GM03348 (cell line): Measurements from ENCODE around the gene GABBR1.
A peak's percentile ranks its signal among the peaks of the same experiment; 100 is the strongest.

Experiments
- DNase-seq: peaks from one replicate; pipeline ENCODE4 v3.0.0; 2012; ENCODE audit warnings: low spot score

Gene GABBR1

DNA sequence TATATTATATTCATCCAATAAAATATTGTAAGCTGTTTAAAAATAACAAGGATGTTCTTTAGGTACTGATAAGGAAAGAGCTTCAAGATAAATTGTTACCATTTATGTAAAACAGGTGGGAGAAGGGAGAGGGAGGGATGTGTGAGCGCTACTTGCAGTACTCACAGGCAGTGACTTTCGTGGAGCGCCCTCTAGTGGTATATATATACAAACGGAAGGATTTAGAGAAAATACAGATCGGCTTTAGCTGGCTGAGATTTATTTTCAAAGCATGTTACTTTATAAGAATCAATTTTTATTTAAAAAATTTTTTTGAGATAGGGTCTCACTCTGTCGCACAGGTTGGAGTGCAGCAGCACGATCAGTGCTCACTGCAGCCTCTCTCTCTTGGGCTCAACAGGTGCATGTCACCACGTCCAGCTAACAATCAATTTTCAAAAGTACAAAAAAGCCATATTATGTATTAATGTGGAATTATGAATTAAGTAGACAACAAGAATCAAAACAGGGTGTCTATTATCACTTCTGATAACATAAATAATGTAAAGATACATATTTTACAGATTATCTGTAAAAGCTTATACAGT lies 20.6 kb upstream of the GABBR1 start:
- DNase-seq: peak; percentile 76

GRCh38 chr6:29652198-29652584 lies 19.2 kb upstream of the GABBR1 start:
- DNase-seq: no peak

GRCh38 chr6:29651413-29652197 lies 18.6 kb upstream of the GABBR1 start:
- peak; percentile 63 for DNase-seq

GRCh38 chr6:29649701-29650673 lies 17.0 kb upstream of the GABBR1 start:
- peak; percentile 96 for DNase-seq

GRCh38 chr6:29647927-29648642 lies 15.1 kb upstream of the GABBR1 start:
- DNase-seq: peak; percentile 44

DNA sequence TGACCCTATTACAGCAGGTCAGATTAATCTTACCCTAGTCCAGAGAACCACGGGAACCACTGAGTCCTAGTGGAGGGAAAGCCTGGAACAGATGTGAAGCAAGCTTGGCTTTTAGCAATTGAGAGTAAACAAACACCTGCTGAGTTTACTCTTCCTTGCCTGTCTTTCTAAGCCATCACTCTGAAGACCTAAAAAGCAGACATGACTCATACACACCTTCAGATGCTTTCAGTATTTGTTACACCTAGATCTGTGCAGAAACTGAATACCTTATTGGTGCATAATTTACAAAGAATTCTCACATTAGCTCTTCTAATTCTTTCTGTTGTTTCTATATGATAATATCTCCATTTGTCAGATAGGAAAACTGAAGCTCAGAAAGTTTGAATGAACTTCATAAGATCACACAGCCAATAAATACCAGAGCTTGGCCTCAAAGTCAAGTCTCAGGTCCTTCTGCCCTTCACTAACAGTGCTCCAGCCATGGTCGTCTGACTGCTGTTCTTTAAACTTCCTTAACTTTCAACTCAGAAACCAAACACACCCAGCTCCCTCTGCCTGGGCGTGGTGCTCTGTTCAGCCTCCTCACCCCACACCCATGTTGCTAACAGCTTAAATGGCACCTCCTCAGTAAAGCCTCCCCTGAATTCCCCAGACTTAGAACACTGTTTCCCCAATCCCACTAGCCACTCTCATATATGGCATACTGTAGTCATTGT lies 8.6 kb upstream of the GABBR1 start:
- no peak for DNase-seq

GRCh38 chr6:29637247-29637646 lies 4.3 kb upstream of the GABBR1 start:
- no peak for DNase-seq

DNA sequence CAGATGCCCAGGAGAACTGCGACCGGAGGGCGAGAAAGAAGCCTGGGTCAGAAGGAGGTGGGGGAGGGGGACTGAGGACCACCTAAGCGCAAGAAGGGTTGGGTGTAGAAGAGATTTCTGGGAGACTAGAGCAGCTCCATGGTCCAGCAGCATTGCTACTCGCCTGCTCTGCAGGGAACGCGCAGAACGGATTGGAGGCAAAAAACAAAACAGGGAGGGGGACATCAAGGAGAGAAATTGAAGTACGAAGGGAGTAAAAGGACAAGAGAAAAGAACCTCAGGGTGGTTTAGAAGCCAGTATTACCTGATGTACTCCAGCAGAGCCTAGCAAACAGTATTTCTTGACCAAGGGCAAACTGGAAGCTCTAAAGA lies 537 bp upstream of the GABBR1 start:
- DNase-seq: no peak

DNA sequence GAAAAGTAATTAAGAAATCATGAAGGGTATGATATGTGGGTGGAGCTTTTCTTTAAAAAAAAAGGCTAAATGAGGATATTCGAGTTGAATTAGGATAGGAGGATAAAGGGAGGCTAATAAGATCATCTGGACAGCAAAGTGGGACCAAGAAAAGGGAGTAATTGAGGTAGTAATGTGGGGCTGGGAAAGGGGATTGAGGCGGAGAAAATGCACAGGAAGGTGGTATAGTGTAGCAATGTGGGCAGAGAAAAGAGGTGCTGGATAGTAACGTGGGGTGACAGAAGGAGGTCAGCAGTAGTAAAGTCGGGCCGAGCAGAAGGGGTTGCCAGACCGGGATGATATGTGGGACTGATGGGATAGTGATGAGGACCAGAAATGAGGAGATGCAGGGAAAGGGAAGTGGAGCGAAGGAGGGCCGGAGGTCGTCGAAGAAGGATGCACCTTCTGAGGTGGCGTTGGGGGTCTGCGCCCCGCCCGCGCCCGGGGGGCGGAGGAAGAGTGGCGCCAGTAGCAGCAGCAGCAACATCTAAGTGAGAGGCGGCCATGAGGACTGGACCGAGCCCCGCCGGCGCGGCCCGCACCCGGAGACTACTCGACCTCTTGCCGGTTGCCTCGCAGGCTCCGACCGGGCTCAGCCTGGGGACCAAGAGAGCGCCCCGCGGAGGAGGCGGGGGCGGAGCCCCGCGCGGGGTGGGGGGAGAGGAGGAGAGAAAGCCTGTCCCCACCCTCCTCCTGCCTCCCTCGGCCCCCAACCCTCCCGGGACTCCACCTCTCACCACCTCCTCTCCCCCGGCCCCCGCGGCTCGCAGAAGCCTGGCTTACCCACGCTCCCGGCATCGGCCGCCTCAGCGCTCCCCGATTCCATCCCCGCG lies 887 bp downstream of the GABBR1 start:
- DNase-seq: peak; percentile 86

DNA sequence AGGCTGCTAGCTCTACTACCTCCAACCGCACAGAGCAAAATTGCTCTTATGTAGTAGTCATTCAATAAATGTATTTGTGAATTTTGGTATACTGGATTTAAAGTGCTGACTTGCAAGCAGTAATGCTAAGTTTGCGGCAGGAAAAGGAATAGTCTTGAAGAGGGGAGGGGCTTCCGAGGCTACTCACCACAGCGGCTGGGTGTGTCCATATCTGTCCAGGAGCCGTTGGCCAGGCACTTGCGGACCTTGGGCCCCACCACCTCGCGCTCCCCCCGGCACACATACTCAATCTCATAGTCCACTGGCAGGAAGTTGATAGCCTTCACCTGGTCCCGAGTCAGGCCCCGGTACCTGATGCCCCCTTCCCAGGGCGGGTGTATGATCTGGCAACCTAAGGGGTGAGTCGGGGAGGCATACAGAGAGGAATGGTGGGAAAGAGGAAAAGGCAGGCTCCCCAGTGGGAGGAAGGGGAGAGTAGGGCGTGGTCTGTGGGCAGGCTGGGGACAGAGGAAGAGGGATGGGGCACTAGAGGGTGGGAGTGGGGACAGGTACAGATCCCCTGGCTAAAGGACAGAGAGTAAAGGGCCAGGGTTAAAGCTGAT lies 1.7 kb downstream of the GABBR1 start:
- no peak for DNase-seq

DNA sequence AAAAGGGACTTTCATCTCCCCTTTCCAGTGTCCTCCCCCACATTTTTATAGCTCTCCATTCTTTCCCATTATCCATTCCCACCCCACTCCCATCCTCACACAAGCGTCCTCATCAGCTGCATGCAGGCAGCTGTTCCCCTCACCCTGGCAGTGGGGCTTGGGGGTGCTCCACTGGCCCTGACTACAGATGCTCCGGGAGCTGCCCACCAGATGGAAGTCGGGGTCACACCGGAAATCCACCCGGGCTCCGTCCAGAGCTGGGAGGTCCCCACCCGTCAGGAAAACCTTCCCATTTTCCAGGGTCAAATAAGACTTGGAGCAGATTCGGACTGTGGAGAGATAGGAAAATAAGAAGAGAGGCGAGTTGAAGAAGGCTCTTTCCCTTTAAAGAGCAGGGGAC lies 2.7 kb downstream of the GABBR1 start:
- DNase-seq: no peak

DNA sequence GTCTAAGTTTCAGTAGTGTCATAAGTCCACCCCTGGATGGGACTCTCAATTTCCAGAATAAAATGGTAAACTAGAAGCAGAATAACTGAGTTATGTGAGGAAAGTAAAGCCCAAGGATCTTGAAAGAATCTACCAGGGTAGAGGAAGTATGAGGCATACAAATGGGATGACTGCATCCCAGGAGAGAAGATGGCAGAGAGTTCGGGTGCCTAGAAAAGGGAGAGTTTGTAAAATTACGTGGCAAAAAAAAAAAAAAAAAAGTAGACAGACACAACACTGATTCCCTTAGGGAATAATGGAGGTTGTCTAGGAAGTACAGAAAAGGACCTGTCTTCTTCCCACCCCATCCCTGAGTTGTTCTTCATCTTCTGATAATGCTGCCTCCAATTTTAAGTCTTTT lies 3.4 kb downstream of the GABBR1 start:
- no peak for DNase-seq

DNA sequence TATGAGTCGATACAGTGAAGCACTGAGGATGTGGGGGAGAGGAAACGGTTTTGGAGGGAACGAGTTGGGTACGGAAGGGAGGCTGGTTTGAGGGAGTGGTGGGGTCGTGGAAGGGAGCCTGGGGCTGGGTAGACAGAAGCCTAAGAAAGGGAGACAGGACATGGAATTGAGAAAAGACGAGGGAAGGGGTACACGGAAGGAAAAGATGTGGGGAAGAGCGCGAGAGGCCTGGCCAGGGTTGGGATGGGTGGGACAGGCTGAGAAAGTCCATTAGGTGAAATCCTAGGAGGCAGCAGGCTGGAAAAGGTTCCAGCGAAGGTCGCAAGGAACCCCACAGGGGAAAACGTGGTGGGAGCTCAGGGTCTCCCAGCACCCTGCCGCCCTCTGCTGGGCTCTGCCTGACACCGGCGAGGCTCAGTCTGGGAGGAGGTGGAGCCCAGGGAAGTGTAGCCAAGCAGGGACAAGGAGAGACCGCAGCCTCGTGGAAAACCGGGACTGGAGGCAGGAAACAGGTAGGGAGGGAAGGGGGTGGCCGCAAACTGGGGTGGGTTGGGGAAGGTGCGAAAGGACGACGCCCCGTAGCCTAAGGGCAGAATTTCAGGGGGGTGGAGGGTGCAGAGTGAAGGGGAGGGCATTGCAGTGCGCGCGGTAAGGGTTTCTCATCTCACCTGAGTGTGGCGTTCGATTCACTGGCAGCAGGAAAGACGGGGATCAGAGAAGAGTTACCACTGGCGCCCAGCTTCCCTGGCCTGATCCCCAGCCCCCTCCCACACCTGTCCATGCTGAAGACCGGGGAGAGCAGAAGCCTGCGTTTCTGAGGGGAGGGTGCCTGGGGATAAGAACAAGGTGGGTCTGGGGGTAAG lies 4.3 kb downstream of the GABBR1 start:
- DNase-seq: peak; percentile 91

- DNase-seq: peak; percentile 94
Measured at GRCh38 chr6:29627755-29628418, 5.1 kb downstream of the GABBR1 start.

DNA sequence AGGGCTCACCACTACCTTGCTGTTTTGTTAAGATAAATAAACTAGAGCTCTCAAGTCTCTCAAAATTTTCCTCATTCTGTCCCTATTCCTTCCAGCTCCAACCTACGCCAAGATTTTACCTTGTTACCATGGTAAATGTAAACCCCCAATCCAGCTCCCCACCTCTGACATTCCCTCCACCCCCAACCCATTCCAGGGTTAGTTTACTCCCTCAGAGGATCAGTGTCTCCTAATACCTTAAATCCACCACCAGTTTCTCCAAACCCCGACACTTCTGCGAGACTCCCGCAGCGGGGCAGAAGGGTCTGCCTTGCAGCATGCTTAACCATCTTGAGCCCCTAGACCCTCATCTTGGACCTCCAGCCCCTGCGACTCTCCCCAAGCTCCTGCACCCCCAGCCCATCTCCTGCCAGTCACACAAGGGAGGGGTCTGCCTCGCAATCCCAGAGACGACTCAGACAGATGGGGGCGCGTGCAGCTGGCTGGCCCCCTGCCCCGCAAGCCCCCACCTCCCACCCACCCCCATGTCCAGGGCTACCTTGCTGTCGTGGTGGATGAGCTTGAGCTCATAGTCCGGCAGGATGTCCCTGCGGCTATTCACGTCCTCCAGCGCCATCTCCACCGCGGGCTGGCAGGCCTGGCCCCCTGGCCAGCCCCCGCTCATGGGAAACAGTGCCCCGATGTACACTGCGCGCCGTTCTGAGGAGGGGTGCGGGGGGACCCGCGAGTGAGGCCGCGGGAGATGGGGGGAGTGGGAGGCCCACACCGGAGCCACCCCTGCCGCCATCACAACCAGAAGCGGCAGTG lies 5.8 kb downstream of the GABBR1 start:
- DNase-seq: peak; percentile 20

GRCh38 chr6:29625337-29625930 lies 7.5 kb downstream of the GABBR1 start:
- DNase-seq: no peak

DNA sequence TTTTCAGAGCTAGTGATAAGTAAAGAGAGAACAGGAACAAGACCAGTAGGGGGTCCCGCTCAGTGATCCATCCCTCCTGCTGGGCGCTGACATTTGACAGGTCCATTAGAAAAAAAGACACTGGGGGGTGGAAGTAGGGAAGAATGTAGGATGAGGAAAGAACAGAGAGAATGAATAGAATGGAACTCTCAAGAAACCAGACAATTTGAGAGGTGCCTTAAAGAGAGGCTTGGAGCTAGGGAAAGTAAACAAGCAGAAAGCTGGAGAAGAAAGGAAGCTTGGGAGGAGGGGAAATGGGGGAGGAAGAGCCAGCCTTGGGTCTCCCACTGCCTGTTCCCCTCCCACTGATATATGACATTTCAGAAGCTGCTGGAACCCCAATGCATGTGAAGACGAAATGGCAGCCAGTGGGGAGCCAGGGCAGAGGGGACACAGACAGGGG lies 8.4 kb downstream of the GABBR1 start:
- DNase-seq: no peak
